ENCODE measurements around the gene NOTUM. TPM values are rescaled to one million over a fixed set of nuclear protein-coding genes. Genes with fewer than 3 reads are reported as not detected.

NOTUM gene
- total RNA-seq, 1 donor from 2014 or later = not detected

DNA sequence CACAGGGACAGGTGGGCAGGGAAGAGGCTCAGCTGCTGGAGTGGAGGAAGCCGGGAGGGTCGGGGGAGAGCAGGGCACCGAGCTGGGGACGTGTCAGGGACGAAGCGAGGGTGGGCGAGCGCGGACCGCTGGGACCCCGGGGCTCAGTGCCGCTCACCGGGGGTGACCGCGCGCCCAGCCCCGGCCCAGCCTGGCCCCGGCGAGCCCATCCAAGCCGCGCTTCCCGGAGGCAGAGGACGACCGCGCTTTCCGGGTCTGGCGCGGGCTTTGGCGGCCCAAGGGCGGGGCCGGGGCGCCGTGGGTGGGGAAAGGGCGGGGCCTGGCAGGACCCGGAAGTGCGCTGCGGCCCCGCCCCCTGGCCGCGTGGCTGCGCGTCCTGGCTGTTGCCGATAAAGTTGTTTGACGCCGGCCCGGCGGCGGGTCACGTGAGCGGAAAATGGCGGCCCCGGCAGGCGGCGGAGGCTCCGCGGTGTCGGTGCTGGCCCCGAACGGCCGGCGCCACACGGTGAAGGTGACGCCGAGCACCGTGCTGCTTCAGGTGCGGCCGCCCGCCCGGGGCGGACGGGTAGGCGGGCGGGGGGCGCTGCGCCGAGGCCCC lies 16.3 kb upstream of the NOTUM start, which contains the start of gene ASPSCR1:
ASPSCR1 (plus strand) TSS at position 419 of the 598 bp plus-strand sequence; CDS start at position 437, 18 bp downstream.
- ATAC-seq = peak; percentile 96

DNA sequence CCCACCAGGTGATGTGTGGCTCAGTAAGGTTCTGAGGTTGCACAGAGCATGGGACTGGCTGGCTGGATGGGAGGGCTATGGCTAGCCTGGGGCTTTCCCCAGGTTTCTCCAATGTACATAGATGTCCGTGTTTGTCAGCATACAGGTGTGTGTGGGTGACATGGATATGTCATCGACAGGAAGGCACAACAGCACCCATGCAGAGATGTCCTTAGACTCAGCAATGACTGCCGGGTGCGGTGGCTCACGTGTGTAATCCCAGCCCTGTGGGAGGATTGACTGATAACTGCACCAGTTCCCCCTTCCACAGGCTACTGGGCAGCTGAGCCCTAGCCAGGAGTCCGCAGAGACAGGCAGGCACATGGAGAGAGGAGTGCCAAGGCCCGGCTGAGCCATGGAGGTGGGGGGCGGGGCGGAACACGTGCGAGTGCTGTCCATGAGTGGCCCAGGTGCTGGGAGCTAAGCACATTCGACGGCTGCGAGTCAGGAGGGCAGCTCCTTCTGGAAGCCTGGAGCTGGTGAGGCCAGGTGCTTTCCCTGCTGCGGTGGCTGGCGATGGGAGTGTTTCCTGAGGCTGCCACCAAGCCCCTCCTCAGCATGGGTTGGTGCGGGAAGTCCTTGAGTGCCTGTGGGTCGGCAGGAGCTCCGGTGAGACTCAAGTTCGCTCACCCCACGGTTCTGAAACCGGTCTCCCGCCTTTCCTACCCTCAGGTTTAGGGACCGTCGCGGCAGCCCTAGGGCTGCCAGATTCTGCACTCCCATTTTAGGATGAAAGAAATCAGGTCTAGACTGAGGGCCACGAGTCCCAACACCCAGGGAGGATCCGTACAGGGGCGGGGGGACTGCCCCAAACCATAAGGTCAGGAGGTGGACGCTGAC lies 15.6 kb upstream of the NOTUM start:
- ATAC-seq = peak; percentile 38

DNA sequence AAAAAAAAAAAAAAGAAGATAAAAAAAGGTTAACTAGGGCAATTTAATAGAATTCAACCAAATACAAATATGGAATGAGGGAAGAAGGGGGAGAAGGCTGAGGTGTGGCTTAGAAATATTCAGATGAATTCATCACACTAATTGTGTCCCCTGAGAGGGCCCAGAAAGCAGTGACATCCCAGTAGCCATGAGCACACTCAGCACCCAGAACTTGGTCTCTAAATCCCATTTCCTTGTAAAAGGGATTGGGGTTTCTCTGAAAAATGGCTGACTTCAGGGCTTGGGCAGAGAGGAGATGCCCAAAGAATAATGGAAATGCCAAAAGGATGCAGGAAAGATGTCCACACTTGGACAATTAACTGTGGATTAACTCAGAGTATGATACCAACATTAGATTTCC lies 12.4 kb upstream of the NOTUM start:
- ATAC-seq = no peak

DNA sequence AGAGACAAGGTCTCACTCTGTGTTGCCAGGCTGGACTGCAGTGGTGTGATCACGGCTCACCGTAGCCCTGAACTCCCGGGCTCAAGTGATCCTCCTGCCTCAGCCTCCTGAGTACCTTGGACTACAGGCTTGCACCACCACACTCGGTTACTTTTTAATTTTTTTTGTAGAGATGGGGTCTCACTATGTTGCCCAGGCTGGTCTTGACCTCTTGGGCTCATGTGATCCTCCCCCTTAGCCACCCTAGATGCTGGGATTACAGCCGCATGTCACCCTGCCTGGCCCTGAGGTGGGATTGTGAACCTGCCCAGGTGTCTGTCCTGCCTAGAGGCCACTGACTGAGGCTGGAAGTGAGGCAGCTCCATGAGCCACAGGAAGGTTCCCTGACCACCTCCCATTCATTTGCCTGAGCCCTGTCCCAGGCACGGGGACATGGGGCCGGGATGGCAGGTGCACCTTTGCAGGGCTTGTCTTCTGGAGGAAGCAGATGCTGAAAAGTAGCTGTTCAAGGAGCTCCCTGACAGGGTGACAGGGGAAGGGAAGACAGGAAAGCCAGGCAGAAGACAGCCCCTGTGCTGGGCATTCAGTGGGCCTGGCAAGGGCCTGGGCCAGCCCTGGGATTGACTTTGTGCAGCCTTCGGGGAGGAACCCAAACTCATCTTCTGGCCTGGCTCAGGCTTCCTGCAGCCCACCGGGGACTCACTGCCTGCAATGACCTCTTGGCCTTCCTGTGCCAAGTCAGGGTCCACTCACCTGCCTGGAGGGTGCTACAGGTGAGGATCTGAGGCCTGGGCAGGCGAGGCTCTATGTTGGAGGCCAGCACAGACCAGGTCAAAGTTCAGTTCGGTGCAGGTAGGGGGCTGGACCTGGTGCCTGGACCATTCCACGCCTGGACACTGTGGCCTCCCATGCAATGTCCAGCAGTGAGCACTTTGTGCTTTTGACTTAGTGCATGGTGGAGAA lies 8.1 kb upstream of the NOTUM start:
- ATAC-seq = no peak

DNA sequence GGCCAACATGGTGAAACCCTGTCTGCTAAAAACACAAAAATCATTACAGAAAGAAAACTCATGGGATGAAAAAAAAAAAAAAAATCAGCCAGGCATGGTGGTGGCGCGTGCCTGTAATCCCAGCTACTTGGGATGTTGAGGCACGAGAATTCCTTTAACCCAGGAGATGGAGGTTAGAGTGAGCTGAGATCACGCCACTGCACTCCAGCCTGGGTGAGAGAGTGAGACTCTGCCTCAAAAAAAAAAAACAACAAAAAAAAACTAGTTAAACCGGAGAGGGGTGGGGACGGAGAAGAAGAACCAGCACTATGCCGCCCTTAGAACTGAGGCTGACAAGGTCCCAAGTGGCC lies 7.4 kb upstream of the NOTUM start:
- peak; percentile 42 for ATAC-seq

DNA sequence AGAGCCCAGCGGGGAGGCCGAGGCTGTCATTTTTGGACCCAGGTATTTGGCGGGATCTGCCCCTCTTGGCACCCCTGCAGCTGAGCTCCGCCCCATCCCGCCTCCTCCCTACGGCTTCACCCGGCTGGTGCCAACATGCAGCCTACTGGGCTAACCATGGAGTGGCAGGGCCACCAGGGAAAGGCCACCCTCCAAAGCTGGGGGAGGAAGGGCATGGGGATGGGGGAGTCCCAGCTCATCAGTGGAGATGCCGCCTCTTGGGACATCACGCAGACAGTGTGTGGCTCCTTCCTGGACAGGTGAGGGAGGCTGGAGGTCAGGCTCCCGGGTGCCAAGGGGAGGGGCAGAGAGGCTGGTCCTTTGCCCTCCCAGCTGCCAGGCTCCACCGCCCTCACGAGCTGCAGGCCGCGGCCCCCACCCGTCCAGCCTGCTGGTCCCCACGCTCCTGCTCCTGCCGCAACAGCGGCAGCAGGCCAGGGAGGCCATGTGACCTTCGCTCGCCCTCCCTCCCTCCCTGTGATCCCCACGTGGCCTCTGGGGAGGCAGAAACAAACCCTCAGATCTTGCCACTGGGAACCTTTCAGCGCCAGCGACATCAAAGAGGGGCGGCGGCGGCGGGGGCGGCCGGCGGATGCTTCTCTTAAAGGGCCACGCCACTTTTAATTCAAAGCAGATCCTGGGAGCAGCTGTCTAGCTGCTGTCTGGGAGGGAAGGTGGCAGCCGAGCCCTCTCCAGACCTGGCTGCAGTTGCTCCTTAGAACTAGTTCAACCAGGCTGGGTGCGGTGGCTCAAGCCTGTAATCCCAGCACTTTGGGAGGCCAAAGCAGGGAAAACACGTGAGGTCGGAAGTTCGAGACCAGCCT lies 6.8 kb upstream of the NOTUM start:
- ATAC-seq = peak; percentile 76

DNA sequence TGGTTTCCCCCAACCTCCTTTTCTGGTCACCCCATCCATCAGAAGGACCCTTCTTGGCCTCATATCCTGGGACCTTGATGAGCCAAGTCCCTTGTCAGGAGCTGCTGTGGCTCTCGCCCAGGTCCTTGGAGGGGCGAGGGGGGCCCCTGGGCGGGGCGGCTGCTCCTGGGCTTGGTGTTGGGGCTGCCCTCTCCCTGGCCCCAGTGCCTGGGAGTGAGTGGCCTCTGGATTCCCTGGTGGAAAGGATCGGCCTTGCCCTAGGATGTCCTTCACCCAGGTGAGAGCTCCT lies 6.2 kb upstream of the NOTUM start:
- peak; percentile 7 for ATAC-seq

DNA sequence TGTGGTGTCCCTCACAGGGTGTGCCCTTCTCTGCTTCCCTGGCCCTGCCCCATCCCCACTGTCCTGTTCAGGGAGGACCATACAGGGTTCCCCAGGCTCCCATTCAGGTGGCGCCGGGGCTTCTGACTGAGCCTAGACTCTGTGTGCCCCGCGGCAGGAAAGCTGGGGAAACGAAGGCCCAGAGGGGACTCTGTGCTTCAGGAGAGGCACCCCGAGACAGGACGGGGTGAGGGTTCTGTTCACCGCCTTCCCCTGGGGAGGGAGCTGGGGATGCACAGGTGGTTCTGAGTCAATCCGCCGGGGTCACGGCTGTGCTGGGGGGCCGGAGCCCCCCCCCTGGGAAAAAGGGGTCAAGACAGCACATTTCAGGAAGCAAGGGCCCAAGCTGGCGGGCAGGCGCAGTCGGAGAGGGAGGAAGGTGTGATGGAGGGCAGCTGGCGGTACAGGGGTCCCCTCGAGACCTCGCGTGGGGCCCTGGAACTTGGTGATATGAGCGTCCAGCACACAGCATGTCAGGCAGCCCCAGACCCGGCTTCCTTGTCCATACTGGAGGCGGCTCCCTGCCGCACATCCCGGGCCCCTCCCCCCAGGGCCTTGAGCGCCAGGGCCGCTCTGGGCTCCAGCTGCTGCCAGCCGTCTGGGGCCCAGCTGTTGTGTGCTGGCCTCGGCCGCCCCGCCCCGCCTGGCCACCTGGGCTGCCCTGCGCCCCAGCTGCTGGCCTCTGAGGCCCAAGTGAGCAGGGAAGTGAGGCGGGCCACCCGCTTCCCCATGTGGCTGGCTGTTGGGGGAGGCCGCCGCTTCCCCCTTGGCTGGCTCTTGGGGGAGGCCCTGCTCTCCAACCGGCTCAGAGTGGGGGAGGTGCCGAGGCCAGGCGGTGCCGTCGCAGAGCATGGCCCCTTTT lies 5.6 kb upstream of the NOTUM start:
- peak; percentile 10 for ATAC-seq

DNA sequence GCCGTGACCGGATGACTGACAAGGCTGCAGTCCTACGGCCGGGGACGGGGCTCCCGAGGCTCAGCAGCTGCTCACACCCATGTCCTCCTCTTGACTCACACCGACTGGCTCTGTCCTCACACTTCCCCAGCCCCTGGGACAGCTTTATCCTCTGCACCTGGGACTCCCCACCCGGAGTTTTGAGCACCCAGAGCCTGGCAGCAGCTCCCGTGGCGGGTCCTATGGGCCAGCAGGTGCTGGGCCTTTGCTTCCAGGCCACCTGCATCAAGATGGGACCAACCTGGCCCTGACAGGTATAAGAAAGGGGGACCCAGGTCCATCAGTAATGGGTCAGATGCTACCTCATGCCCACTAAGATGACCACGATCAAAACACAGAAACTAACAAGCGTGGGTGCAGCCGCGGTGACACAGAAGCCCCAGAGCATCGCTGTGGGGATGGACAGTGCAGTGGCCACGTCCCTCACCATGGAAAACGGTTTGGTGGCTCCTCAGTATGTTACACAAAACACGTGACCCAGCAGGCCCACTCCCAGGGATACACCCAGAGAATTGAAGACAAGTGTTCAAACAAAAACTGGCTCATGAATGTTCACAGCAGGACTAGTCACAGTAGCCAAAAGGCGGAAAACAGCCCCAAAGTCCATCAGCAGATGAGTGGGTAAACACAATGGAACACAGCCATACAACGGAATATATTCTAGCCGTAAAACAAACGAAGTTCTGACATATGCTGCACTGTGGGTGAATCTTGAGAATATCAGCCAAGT lies 3.3 kb upstream of the NOTUM start:
- ATAC-seq = no peak

DNA sequence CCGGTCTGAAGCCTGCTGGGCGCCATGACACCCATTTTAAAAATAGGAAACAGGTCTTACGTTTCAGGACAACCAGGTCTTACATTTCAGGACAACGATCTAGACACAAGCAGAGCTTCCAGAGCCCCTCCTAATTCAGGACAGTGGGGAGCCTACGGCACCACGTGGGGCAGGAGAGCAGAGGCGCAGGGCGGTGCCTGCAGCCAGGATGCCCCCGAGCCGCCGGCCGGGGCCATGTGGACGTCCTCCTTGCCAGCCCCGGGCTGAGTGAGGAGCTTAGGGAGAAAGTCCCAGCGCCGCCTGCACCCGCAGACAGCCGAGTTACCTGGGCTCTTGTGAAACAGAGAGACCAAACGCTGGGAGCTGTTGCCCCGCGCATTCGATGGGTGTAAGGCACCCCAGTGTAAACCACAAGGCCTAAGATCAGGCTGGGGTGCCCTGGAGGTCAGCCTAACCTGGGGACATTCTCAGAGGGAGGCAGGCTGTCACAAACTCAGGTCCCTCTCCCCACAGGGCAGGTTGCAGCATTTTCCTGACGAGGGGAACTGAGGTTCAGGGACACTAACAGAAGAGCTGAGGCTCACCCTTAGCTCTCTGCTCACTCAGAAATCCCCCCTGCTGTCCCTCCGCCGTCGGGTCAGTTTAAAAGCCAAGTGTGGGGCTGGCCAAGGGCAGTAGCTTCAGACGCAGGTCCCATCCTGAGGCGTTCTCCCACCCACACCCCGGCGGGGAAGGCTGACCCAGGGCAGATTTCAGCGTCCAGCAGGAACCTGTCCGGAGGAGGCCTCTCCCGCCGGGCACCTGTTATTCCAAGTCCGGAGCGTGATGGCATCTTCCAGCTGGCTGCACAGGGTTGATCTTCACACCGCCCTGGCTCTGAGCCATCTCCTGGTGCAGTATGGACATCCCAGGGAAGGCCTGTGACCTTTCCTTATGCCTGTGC lies 1.8 kb upstream of the NOTUM start:
- ATAC-seq = no peak

DNA sequence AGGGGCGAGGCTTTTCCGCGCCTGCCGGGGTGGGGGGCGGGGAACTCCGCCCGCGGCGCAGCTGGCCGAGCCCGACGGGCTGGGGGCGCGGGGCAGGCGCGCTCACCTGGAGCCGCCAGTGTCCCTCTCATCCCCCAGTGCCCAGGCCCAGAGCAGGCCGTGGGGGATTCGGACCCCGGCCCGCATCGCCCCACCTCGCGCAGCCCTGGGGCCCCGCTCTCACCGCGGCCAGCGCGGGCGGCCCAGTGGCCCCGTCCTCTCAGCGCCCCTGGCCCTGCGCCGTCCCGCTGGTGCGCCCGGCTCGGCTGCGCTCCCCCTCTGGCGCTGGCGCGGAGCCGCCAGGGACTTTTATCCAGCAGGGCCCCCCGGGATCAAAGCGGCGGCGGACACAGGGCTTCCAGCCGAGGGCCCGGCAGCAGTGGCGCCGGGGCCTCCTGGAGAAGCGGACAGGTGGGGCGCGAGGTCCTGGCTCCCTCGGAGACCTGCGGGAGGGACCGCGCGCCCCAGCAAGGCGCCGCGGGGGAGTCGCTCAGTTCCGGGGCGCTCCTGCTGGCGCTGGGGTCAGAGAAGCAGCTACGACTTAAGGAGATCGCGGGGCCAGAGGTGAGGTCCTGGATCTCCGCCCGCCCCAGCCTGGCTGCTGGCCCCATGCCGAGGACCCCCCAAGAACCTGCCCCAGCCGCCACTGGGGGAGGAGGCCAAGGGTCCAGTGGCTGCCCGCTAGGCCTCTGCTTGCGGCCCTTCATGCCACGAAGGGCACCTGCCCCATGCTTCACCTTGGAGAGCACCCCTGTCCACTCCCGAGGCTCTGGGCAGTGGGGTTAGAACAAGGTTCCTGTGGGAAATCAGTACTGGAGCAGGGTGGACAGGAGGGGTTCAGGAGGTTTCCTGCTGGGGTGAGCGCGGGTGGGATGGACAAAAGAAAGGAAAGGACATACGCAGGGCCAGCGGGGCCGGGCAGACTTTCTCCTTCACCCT lies 823 bp upstream of the NOTUM start:
- no peak for ATAC-seq

DNA sequence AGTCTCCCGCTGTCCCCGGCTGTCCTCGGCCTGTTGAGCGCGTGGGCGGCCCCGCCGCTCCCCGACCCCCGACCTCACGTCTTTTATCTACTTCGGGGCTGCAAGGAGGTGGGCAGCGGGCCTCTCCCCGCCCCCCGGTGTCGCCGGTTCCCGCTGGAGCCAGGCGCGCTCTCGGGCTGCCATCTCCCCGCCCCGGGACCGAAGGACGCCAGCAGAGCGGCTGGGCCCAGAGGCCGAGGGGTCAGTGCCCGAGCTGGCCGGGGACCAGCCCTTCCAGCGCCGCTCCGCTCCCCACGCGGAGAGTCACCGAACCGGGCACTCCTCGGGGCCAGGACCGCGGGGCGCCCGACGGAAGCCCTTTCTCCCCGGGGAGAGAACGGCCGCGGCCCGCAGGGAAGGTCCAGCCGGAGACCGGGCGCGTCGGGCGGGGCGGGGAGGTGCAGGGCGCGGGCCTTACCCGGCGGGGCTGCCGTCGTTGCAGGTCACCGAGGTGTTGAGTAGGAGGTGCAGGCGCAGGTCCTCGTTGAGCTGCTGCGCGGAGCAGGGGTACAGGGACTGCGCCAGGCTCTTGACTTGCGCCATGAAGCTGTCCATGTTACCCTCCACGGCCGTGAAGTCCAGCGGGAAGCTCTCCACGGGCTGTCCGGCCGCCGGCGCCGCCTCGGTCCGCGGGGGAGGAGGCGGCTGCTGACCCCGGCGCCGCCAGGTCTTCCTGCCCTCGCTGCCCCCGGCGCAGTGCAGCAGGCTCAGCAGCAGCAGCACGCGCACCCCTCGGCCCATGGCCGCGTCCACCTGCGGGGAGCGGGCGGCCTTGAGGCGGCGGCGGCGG lies 643 bp downstream of the NOTUM start:
- peak; percentile 22 for ATAC-seq

DNA sequence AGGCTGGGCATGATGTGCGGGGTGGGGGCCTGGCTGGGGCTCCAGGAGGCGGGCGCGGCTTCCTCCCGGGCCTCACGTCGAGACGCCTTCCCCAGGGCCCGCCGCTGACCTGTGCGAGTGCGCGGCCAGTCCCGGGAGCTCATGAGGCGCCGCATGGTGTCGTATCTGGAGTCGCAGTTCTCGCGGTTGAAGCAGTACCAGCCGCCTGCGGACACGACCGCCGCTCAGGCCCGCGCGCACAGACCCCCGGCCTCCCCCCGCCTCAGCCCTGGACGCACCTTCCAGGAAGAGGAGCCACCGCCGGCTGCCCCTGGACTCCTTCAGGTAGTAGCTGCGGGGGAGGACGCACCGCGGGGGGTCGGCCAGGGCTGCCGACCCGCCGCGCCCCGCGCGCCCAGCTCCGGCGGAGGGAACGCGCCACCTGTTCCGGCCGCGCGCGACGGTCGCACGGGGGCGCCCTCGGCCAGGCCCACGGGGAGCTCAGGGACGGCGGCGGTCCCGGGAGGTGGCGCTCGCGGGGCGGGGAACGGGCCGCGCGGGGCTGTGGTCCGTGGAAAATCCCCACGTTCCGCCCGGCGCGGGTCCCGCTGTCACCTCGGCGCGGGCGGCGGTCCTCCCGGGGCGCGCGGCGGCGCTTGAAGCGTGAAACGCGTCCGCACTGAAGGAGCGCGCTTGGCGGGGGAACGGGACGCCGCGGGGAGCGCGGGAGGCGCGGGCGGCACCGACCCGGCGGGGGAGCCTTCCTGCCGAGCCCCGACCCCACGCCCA lies 1.4 kb downstream of the NOTUM start:
- peak; percentile 80 for ATAC-seq

DNA sequence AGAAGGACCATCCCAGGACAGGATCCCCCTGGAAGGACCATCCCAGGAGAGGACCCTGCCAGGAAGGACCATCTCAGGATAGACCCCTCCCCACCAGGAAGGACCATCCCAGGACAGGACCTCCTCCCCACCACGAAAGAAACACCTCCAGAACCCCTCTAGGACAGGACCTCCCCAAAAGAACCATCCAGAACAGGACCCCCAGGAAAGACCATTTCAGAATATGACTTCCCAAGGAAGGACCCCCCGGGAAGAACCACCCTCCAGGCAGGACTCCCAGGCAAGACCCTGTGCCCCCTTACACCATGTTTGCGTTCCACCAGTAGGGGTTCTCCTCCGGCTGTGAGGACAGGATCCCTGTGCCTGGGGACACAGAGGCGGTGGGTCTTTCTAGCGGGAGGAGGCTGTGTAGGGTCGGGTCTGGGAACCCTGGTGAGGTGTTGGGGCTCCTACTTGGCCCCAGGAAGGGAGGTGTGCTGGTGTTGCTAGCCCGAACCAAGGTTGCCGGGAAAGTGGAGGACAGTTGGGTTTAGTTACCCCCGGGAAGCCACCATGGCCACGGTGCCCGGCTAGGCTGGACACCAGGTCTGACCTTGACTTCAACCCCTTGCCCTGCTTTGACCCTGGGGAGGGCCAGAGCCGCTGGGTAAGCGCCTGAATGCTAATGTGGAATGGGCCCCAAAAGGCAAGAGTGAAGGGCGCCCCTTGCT lies 2.2 kb downstream of the NOTUM start:
- no peak for ATAC-seq

DNA sequence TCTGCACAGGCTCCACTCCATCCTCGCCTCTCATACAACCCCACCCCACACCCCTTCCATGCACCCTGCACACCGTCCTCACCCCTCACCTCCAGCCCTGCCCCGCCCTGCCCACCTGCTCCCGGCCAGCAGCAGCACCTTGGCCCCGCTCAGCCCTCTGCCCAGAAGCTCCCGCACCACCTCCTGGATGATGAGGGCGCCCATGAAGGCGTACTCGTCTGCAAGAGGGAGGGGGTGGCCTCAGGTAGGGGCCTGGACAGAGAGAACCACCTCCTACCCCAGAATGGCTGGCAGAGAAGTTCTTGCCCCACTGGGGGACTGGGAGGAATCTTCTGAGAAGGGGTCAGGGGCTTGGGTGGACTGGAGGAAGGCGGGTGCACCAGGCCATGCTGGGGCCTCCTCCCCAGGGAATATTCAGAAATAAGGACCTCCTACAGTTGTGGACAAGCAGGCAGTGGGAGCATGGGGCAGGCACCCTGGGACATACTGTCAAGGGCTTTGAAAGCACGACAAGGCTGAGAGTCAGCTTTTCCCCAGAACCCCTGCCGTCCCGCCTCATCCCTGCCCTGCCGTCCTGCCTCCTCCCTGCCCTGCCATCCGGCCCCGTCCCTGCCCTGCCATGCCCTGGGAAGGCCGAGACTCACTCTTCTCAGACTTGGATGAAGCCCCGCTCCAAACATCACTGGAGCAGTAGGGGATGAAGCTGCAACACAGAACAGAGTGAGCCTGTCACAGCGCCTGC lies 3.1 kb downstream of the NOTUM start:
- no peak for ATAC-seq

All from esophagus mucosa (tissue), 1 donor.